ENCODE results near the gene SRGAP2B. TPM values are rescaled to one million over a fixed set of nuclear protein-coding genes. Genes with fewer than 3 reads are reported as not detected.
A peak's percentile ranks its signal among the peaks of the same experiment; 100 is the strongest.
"Not testable (repeated sequence)": the region's sequence is repeated elsewhere in the genome, so short reads cannot be mapped to it uniquely, and the experiment has no call there.

SRGAP2B gene
- 10 to 100 TPM; 15.0 to 15.6 TPM for total RNA-seq

DNA sequence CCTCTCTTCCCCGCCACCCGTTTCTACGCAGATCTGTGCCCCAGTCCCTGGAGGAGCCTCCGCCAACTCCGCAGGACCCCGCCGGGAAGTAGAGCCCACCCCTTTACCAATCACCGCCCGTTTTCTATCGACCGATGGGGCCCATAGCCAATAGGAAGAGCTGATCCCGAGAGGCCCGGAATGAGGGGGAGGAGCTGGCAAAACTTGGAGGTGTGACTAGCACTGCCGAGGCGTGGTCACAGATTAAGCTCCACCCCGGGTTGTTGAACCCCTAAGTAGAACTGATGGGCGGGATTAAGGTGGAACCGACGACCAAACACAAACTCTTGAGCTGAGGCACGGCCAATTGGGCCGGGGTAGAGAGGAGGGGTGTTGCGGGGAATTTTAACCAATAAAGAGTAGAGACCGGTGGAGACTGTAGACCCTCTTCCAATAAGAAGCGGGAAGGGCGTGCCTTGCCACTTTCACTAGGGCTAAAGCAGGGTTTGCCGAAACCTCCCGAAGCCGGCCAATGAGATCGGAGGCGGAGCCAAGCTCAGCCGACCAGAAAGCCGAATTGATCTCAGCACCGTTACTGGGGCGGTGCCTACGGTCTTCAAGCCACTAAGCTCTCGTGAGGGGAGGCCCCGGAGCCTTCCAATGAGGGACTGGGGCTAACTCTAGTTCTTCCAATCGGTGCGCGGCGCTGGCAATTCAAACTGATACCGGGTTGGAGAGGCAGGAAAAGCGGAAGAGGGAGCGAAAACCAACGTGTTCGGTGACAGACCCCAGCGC lies at the start of gene SRGAP2B, which contains the start of gene FAM72D:
Gene SRGAP2B, minus strand, starts transcription at position 45 of the 774 bp plus-strand sequence. CDS start 2,427 bp downstream, outside the sequence.
Gene FAM72D, plus strand, starts transcription at position 691 of the 774 bp plus-strand sequence. CDS start 874 bp downstream, outside the sequence.
- H3K4me1 Mint-ChIP-seq, H3K36me3 Mint-ChIP-seq, H3K27me3 Mint-ChIP-seq, H3K9me3 Mint-ChIP-seq, DNase-seq, H3K27ac Mint-ChIP-seq: not testable (repeated sequence)
- H3K4me3 Mint-ChIP-seq = peak within 1 kb of the TSS; percentile 90

DNA sequence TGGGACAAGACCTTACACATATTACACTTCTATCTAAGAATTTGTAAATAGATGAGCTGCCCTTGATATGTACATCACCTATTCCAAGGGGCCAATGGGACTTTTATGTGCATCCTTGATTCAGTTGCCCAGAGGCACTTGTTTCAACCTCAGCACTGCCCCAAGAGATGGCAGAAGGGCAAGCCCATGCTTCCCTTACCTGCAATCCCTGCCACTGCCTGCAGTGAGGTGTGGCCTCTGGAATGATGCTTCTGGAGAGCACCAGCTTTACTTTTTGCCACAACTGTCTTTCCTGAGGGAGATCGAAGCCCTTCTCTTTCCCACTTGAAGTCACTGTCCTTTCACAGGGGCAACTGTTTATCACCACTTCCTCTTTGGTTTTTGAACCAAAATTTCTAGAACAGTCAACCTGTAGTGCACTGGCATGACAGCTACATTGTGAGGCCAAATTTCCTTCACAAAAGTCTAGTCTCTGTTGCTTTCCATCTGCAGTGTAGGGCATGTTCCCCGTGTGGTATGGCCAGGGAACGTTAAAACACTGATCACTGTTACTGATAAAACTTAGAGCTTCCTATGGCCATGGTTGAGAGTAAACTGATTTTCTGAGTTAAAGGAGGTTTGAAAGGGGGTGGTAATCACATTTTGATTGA lies 49.3 kb upstream of the SRGAP2B start:
- not testable (repeated sequence) for H3K27ac Mint-ChIP-seq, H3K9me3 Mint-ChIP-seq, H3K4me1 Mint-ChIP-seq, DNase-seq, H3K27me3 Mint-ChIP-seq, H3K36me3 Mint-ChIP-seq, H3K4me3 Mint-ChIP-seq

DNA sequence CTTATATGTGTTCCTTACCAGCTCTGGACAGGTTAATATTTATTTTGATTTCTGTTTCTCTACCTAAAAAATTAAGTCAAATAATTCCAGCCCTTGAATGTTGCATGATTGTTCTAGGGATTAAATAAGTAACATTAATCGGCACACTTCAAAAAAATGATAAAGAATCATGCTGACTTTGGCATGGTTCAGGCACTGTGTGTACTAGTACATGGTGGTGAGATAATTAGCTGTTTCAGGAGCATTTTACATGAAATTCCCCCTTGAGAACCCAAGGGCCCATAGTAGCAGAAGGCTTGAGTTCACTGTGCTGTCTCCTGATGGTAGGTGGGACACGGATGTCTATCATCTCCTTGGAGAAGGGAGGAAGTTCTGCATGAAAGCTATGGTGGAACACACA lies 45.4 kb upstream of the SRGAP2B start:
- H3K36me3 Mint-ChIP-seq, H3K4me3 Mint-ChIP-seq, H3K9me3 Mint-ChIP-seq, DNase-seq, H3K27ac Mint-ChIP-seq, H3K4me1 Mint-ChIP-seq, H3K27me3 Mint-ChIP-seq: not testable (repeated sequence)

DNA sequence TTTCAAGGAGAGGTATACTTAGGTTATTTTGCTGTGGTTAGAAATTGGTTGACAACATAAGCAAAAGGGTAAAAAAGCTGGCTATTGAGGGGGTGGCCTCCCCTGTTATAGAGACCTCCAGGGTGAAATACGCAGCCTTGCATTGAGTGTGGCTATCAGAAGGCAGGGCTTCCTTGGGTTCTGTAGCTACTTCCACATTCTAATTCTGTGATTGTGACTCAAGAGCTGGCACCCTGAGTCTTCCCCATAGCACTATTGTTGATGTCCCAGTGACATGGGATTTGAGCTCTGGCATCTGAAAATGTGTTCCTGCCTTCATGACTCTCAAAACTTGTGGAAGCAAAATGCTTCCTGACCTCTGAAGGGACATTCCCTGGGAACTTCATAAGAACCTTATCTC lies 39.3 kb upstream of the SRGAP2B start:
- not testable (repeated sequence) for DNase-seq, H3K36me3 Mint-ChIP-seq, H3K9me3 Mint-ChIP-seq, H3K27ac Mint-ChIP-seq, H3K4me1 Mint-ChIP-seq, H3K4me3 Mint-ChIP-seq, H3K27me3 Mint-ChIP-seq

DNA sequence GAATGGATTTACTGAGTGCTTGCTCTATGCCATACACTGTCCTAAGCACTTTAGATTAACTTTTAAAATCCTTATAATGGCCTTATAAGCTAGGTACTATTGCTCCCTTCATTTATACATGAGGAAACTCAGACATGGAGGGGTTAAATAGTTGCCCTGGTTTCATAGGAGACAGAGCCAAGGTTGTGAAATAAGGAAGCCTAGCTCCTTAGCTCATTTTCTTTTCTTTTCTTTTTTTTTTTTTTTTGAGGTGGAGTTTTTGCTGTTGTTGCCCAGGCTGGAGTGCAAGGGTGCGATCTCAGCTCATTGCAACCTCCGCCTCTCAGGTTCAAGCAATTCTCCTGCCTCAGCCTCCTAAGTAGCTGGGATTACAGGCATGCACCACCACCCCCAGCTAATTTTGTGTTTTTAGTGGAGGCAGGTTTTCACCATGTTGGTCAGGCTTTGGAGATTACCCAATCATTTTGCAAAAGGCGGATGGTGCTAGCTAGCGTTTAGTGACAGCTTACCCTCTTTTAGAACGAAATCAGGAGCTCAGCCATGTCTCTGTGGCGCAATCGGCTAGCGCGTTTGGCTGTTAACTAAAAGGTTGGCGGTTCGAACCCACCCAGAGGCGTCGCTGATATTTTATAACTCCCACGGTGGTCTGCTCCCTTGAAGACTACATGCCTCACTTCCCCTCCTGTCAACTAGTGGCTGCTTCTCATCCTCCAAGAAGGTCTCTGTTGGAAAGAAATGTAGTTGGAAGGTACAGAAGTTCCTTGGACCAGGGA lies 33.8 kb upstream of the SRGAP2B start:
- not testable (repeated sequence) for DNase-seq, H3K36me3 Mint-ChIP-seq, H3K27me3 Mint-ChIP-seq, H3K4me3 Mint-ChIP-seq, H3K4me1 Mint-ChIP-seq, H3K9me3 Mint-ChIP-seq, H3K27ac Mint-ChIP-seq

DNA sequence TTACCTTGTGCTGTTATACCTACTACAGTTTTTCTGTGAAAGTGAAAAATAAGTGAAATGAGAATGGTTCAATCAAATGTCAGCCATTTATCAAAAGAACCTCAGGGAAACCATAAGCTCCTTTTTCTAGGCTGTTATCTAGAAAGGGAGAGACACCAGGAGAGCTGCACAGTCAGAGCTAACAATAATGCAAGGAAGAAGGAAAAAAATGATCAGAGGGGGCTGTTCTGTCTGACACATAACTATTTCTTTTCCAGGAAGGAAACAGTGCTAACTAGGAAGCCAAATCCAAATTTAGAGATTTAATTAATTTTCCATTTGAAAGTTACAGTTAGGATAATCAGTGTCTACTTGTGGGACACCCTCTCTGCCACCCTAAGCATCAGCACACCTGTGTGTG lies 32.0 kb upstream of the SRGAP2B start:
- H3K9me3 Mint-ChIP-seq, H3K27me3 Mint-ChIP-seq, H3K4me3 Mint-ChIP-seq, H3K36me3 Mint-ChIP-seq, H3K4me1 Mint-ChIP-seq, DNase-seq, H3K27ac Mint-ChIP-seq: not testable (repeated sequence)

DNA sequence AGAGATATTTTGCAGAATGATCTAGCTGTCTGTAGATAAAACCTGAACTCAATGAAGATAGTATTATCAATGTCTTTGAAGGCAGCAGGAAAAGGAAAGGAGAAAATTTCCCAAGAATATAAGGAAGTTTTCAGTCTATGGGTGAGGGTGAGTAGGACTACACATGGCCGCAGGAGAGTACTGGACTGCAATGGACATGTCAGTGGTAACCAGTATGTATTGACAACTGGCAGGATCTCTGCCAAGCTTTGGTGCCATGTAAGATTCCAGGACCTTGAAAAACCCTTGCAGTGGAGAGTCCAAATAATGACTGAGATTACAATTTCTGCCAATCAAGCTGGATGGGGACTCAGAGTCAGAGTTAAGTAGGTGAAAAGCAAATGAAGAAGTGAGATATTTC lies 30.0 kb upstream of the SRGAP2B start:
- not testable (repeated sequence) for H3K4me1 Mint-ChIP-seq, H3K4me3 Mint-ChIP-seq, H3K27me3 Mint-ChIP-seq, H3K36me3 Mint-ChIP-seq, H3K9me3 Mint-ChIP-seq, DNase-seq, H3K27ac Mint-ChIP-seq

DNA sequence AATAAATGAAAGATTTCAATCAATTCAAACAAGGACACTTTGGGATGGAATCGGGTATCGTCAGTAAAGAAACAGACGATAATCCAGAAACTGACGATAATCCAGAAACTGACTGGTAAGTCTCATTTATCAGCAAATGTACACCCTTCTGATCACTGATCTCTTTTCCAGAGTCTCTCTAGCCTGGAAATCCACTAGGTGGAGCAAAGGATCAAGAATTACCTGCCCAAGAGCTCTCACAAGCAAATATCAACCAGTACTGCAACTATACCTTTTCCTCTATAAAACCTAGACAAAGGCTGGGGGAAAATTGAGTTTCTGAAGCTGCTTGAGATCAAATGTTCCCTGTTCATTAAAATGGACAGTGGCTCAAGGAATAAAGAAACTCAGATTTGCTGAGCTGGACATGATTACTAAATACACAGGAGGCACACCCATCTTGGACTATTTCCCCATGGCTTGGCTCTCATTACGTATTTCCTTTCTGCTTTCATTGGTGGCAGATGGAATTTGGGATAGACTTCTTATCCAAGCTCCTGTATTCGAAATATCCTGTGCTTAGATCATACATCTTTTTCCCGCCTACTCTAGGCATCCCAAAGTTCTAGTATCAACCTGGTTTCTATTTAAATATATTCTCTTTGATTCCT lies 29.0 kb upstream of the SRGAP2B start:
- not testable (repeated sequence) for H3K9me3 Mint-ChIP-seq, H3K27me3 Mint-ChIP-seq, DNase-seq, H3K4me3 Mint-ChIP-seq, H3K36me3 Mint-ChIP-seq, H3K27ac Mint-ChIP-seq, H3K4me1 Mint-ChIP-seq

DNA sequence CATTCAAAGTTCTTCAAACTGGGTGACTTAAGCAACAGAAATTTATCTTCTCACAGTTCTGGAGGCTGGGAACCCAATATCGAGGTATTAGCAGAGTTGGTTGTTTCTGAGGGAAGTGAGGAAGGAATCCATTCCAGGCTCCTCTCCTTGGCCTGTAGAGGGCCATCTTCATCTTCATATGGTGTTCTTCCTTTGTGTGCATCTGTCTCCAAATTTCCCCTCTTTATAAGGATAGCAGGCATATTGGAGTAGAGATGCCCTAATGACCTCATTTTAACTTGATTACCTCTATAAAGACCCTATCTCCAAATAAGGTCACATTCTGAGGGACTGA lies 27.9 kb upstream of the SRGAP2B start:
- not testable (repeated sequence) for DNase-seq, H3K36me3 Mint-ChIP-seq, H3K9me3 Mint-ChIP-seq, H3K27ac Mint-ChIP-seq, H3K4me1 Mint-ChIP-seq, H3K27me3 Mint-ChIP-seq, H3K4me3 Mint-ChIP-seq

DNA sequence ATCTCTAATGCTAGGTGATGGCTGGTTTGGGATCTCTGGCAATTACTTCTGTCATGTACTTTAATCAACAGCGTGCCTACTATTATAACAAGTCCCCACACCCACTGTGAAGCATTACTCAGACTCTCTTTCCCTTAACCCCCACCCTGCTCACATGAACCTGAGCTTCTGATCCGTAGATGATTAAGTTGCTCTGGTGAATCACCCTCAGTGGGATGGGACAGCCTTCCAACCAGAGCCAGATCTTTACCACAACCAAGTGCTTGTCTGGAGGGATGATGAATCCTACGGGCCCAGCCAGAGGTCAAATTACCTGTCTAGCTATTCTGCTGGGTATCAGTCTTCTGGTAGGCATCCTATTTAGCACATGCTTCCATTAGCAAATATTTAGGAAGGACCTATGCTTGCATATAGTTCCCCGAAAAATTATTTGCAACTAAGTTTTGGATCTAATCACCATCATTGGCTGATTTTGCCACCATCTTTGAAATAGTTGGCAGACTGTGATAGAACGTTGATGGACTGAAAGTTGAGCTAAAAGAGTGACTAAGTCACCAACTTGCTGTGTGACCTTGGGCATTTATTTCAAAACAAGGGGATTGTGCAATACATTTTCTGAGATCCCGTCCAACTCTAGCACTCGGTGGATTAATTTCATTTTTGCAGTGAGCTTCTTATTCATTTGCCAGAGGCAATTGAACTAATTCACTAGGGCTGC lies 27.4 kb upstream of the SRGAP2B start:
- H3K36me3 Mint-ChIP-seq, H3K27ac Mint-ChIP-seq, DNase-seq, H3K9me3 Mint-ChIP-seq, H3K4me1 Mint-ChIP-seq, H3K27me3 Mint-ChIP-seq, H3K4me3 Mint-ChIP-seq: not testable (repeated sequence)

DNA sequence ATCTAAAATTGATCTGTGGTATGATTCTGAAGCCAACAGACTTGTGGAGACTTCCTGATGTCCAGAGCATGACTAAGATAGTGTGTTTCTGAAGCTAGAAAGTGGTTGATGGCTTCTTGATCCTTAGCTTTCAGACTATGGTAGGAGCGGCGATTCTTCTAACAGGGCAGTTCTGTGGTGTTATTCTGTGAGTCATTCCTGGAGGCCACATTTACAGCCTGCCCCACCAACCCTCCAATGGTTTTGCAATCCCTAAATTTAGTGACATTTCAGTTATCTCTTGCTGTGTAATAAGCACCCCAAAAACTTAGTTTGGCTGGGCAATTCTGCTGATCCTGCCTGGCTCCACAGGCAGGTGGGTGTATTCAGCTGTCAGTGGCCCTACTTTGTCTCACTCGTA lies 24.7 kb upstream of the SRGAP2B start:
- not testable (repeated sequence) for H3K4me3 Mint-ChIP-seq, DNase-seq, H3K27me3 Mint-ChIP-seq, H3K27ac Mint-ChIP-seq, H3K9me3 Mint-ChIP-seq, H3K4me1 Mint-ChIP-seq, H3K36me3 Mint-ChIP-seq

DNA sequence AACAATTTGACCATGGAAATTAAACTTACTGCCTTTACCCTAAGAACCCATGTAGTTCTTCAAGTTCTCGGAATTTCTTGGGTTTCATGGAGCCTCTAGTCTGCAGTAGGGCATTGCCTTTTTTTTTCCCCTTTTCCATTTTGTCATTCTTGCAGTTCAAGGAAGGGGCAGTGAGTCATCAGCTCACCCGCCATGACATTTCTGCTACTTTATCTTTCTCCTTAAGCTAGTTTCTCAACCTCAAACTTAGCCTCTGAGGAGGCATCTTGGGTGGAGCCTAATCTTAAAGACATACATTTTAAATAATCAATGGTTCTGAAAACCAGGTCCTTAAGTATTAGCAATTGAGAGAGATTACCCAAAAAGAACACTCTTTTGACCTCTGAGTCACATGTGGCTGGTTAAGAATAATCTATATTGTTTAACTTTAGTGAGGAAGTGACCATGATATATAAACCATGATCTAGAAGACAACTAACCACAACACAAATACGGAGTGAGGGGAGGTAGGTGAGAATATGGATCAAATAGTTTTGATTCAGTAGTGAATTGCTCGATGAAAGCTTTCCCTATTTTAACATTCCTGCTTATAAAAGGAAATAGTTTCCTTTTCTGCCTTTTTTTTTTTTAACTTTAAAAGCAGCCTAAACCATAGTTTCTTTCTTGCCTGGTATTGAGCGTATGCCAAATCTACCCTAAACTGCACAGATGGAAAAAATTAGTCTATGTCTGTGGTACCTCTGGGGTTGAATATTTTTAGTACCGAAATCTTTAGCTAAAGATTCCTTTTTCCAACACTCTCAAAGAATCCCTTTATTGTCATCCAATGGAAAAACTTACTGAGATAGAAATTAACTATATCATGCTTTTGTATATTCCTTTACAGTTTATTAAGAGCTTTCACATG lies 20.7 kb upstream of the SRGAP2B start:
- H3K9me3 Mint-ChIP-seq, H3K4me3 Mint-ChIP-seq, H3K27me3 Mint-ChIP-seq, H3K4me1 Mint-ChIP-seq, H3K36me3 Mint-ChIP-seq, H3K27ac Mint-ChIP-seq, DNase-seq: not testable (repeated sequence)

DNA sequence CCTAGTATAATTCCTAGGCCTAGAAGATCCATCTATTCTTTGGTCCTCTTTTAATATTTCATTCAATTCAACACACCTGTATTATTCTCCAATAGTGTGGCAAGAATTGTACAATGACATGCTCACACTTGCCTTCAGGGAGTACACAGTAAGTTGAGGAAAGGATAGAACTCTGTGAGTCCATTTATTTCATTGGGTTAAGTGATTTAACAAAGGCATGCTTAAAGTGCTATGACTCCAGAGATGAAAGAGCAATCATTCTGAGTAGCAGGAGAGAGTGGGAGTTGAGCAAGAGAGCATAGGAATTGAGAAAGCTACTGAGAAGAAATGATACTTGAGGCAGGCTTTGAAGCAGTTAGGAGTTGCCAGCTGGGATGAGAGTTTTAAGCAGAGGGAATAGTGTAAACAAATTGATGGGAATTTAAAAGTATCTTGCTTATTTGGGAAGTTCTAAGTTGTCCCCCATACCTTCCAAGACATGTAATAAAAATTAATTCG lies 19.5 kb upstream of the SRGAP2B start:
- H3K27me3 Mint-ChIP-seq, H3K9me3 Mint-ChIP-seq: not testable (repeated sequence)

DNA sequence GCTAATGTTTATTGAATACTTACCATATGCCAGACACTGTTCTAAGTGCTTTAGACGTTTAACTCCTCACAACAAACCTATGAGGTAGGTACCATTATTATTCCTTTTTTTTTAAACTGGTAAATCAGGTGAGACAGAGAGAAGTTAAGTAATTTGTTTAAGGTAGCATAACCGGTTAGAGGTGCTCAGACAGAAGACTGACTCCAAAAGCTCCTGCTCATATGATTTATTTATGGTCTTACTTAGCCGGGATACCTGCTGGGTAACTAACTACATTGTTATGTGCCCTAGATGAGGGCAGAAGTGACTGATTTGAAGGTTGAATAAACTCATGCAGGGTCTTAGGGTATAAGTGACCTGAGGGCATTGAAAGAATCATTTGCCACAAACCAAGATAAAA lies 17.6 kb upstream of the SRGAP2B start:
- not testable (repeated sequence) for H3K9me3 Mint-ChIP-seq, H3K36me3 Mint-ChIP-seq, DNase-seq, H3K27me3 Mint-ChIP-seq, H3K4me3 Mint-ChIP-seq, H3K27ac Mint-ChIP-seq, H3K4me1 Mint-ChIP-seq

More for the DNA sequence above, 19.5 kb upstream of the SRGAP2B start:
- DNase-seq, H3K4me1 Mint-ChIP-seq, H3K27ac Mint-ChIP-seq, H3K4me3 Mint-ChIP-seq, H3K36me3 Mint-ChIP-seq: not testable (repeated sequence)
